IMR-90 (cell line): ENCODE results near the gene FCGR3B. TPM values are rescaled to one million over a fixed set of nuclear protein-coding genes. Genes with fewer than 3 reads are reported as not detected.
"Not testable (repeated sequence)": the region's sequence is repeated elsewhere in the genome, so short reads cannot be mapped to it uniquely, and the experiment has no call there.

ENCODE experiments used
- ATAC-seq: fragments of 200-7000 bp; cut with Tn5 transposase; 2 replicates; pipeline ENCODE4 v1.9.1; 2020; ENCODE audit warnings: low read depth, mild to moderate bottlenecking, moderate library complexity
- BruUV-seq: library from RNA; stranded (reverse); fragments of 400-500 nt; replicated peaks from 2 replicates; lab custom pipeline; 2021; lab: Mats Ljungman, UMichigan
- CTCF ChIA-PET: fragments of 300-600 bp; formaldehyde crosslinking; extraction: SDS; loops from one replicate; lab custom pipeline; 2021; ENCODE audit warnings: antibody characterized with exemption; lab: Yijun Ruan, JAX
- POLR2A ChIA-PET: fragments of 300-600 bp; sonication (Branson Sonifier 250); formaldehyde crosslinking; loops from one replicate; lab custom pipeline; 2022; ENCODE audit warnings: antibody characterized with exemption; ENCODE audit not compliant: unreplicated experiment; lab: Charles Lee
- DNase-seq: peaks from one replicate; pipeline ENCODE4 v3.0.0; 2013
- H2AFZ ChIP-seq: replicated peaks from 2 replicates; pipeline ENCODE3; 2013; ENCODE audit warnings: low read length, mild to moderate bottlenecking; ENCODE audit not compliant: poor library complexity
- H2AK5ac ChIP-seq: 2 replicates; pipeline ENCODE4 v1.6.1; 2013; ENCODE audit warnings: low read depth, low read length, inconsistent platforms
- H2AK9ac ChIP-seq: replicated peaks from 2 replicates; pipeline ENCODE3; 2013; ENCODE audit warnings: mild to moderate bottlenecking, low read depth, low read length, moderate library complexity; ENCODE audit not compliant: poor library complexity
- H2BK120ac ChIP-seq: 2 replicates; pipeline ENCODE4 v1.6.1; 2013; ENCODE audit warnings: low read depth, low read length, inconsistent platforms
- H2BK15ac ChIP-seq: 3 replicates; pipeline ENCODE4 v1.6.1; 2013; ENCODE audit warnings: low read depth, low read length, inconsistent platforms
- H2BK20ac ChIP-seq: 2 replicates; pipeline ENCODE4 v1.6.1; 2013; ENCODE audit warnings: low read depth, mild to moderate bottlenecking, inconsistent platforms, low read length, moderate library complexity
- H2BK5ac ChIP-seq: 2 replicates; pipeline ENCODE4 v1.6.1; 2013; ENCODE audit warnings: mild to moderate bottlenecking, low read depth, low read length, inconsistent platforms; ENCODE audit not compliant: poor library complexity, severe bottlenecking
- H3K14ac ChIP-seq: replicated peaks from 2 replicates; pipeline ENCODE4 v1.6.1; 2013; ENCODE audit warnings: low read depth, low read length, inconsistent platforms
- H3K18ac ChIP-seq: 2 replicates; pipeline ENCODE4 v1.6.1; 2013; ENCODE audit warnings: low read depth, low read length, control low read depth
- H3K23ac ChIP-seq: 2 replicates; pipeline ENCODE4 v1.6.1; 2013; ENCODE audit warnings: low read depth, low read length, inconsistent platforms
- H3K27ac ChIP-seq: 2 replicates; pipeline ENCODE4 v1.5.1; 2013; ENCODE audit warnings: mild to moderate bottlenecking, control low read depth, low read length; ENCODE audit not compliant: insufficient read depth
- H3K27me3 ChIP-seq: 2 replicates; pipeline ENCODE4 v1.6.1; 2013; ENCODE audit warnings: low read length; ENCODE audit not compliant: control insufficient read depth, insufficient read depth
- H3K36me3 ChIP-seq: 2 replicates; pipeline ENCODE4 v1.6.1; 2013; ENCODE audit warnings: low read length, mixed read lengths; ENCODE audit not compliant: control insufficient read depth, insufficient read depth
- H3K4ac ChIP-seq: 2 replicates; pipeline ENCODE4 v1.6.1; 2013; ENCODE audit warnings: low read depth, low read length, inconsistent platforms
- H3K4me1 ChIP-seq: 2 replicates; pipeline ENCODE4 v1.6.1; 2013; ENCODE audit warnings: low read length, mixed read lengths; ENCODE audit not compliant: control insufficient read depth, insufficient read depth
- H3K4me2 ChIP-seq: 2 replicates; pipeline ENCODE4 v1.6.1; 2013; ENCODE audit warnings: low read depth, mild to moderate bottlenecking, control low read depth, low read length, moderate library complexity
- H3K4me3 ChIP-seq: 2 replicates; pipeline ENCODE4 v1.5.1; 2013; ENCODE audit warnings: low read depth, mild to moderate bottlenecking, control low read depth, low read length, moderate library complexity; ENCODE audit not compliant: insufficient read depth
- H3K56ac ChIP-seq: 2 replicates; pipeline ENCODE4 v1.6.1; 2013; ENCODE audit warnings: low read length, inconsistent platforms; ENCODE audit not compliant: insufficient read depth; ENCODE audit errors: extremely low read depth
- H3K79me1 ChIP-seq, 2 experiments: 2 replicates each; pipeline ENCODE4 v1.6.1; 2013; ENCODE audit warnings: low read length in 2 of 2, inconsistent platforms in 1 of 2, low read depth in 1 of 2
- H3K9ac ChIP-seq: 2 replicates; pipeline ENCODE4 v1.6.1; 2013; ENCODE audit warnings: low read depth, low read length, control low read depth
- H3K9me1 ChIP-seq: 2 replicates; pipeline ENCODE4 v1.6.1; 2013; ENCODE audit warnings: low read length, inconsistent platforms; ENCODE audit not compliant: insufficient read depth
- H3K9me3 ChIP-seq: 2 replicates; pipeline ENCODE4 v1.6.1; 2013; ENCODE audit warnings: low read length; ENCODE audit not compliant: control insufficient read depth, insufficient read depth
- H4K20me1 ChIP-seq: 2 replicates; pipeline ENCODE4 v1.6.1; 2013; ENCODE audit warnings: low read length, inconsistent platforms; ENCODE audit not compliant: insufficient read depth
- H4K5ac ChIP-seq: 2 replicates; pipeline ENCODE4 v1.6.1; 2013; ENCODE audit warnings: mild to moderate bottlenecking, low read depth, low read length, control low read depth
- H4K8ac ChIP-seq, 2 experiments: 2 replicates each; pipeline ENCODE4 v1.6.1; 2013; ENCODE audit warnings: low read depth in 2 of 2, low read length in 2 of 2, control low read depth in 1 of 2, inconsistent platforms in 1 of 2
- H4K91ac ChIP-seq: 2 replicates; pipeline ENCODE4 v1.6.1; 2013; ENCODE audit warnings: low read depth, low read length, inconsistent platforms; ENCODE audit not compliant: insufficient read depth
- WGBS, 2 experiments: methylation state at CpG; one replicate each; pipeline versions ENCODE4 v1.1.5 to v1.1.7; 2013; ENCODE audit warnings: missing lambda C conversion rate in 2 of 2; ENCODE audit not compliant: insufficient read length in 1 of 2; ENCODE audit errors: extremely low coverage in 2 of 2; 5-methylcytosine and 5-hydroxymethylcytosine counted together
- dilution Hi-C: fragments of 300-500 bp; cut with HindIII; formaldehyde crosslinking; loops from one replicate; pipeline ENCODE4 v1.14.3; 2018; ENCODE audit warnings: low sequenced_read_pairs; ENCODE audit not compliant: unreplicated experiment
- in situ Hi-C: fragments of 300-500 bp; cut with MboI; formaldehyde crosslinking; loops from 3 replicates; pipeline ENCODE4 v1.14.3; 2019; ENCODE audit warnings: low sequenced_read_pairs, inconsistent platforms, mixed read lengths
- intact Hi-C: fragments of 100-400 bp; cut with micrococcal nuclease; formaldehyde crosslinking; loops from 2 replicates; pipeline ENCODE4 v1.10.0; 2022
- polyA plus RNA-seq, 3 experiments: library from polyadenylated mRNA; depleted of rRNA; stranded (reverse); fragments of >200 nt; gene quantifications; 2 replicates each; pipeline ENCODE4 v1.2.3, GENCODE V29; 2012; ENCODE audit warnings: low replicate concordance in 1 of 3
- total RNA-seq: library from RNA; depleted of rRNA; stranded (reverse); fragments of >200 nt; gene quantifications from 2 replicates; pipeline ENCODE4 v1.2.3, GENCODE V29; 2012

The FCGR3B gene
- total and polyA plus RNA-seq, 2 of the 4 experiments (the other 2 are of a cell fraction) = not detected

GRCh38 chr1:161613142-161613514 is 17.8 kb downstream of the FCGR3B start:
- BruUV-seq, H3K9me1 ChIP-seq, H2BK20ac ChIP-seq, H2BK120ac ChIP-seq, H3K4me1 ChIP-seq, intact Hi-C loops, CTCF ChIA-PET, H3K36me3 ChIP-seq, H4K5ac ChIP-seq, H3K14ac ChIP-seq, ATAC-seq, H3K23ac ChIP-seq, in situ Hi-C loops, H3K9me3 ChIP-seq, H2AFZ ChIP-seq, H2AK5ac ChIP-seq, DNase-seq, H4K20me1 ChIP-seq, H2BK5ac ChIP-seq, H3K4ac ChIP-seq, H3K56ac ChIP-seq, H3K18ac ChIP-seq, H3K4me2 ChIP-seq, H3K27ac ChIP-seq, H2BK15ac ChIP-seq, H4K8ac ChIP-seq, H3K4me3 ChIP-seq, H3K27me3 ChIP-seq, dilution Hi-C loops, H3K9ac ChIP-seq, POLR2A ChIA-PET, H3K79me1 ChIP-seq, H4K91ac ChIP-seq, H2AK9ac ChIP-seq: not testable (repeated sequence)
- no CpG with 5 or more reads among the region's 6 CpGs for WGBS, 2 experiments

GRCh38 chr1:161612322-161613141 is 18.4 kb downstream of the FCGR3B start:
- H2BK20ac ChIP-seq, H3K27ac ChIP-seq, POLR2A ChIA-PET, H3K56ac ChIP-seq, H3K9ac ChIP-seq, H2BK15ac ChIP-seq, H4K5ac ChIP-seq, DNase-seq, H3K14ac ChIP-seq, H2AFZ ChIP-seq, H3K79me1 ChIP-seq, H2AK5ac ChIP-seq, H2BK120ac ChIP-seq, H3K9me3 ChIP-seq, H3K36me3 ChIP-seq, H4K8ac ChIP-seq, H3K4me1 ChIP-seq, H2AK9ac ChIP-seq, intact Hi-C loops, H2BK5ac ChIP-seq, BruUV-seq, H3K27me3 ChIP-seq, in situ Hi-C loops, CTCF ChIA-PET, H4K20me1 ChIP-seq, H3K18ac ChIP-seq, H4K91ac ChIP-seq, dilution Hi-C loops, H3K4ac ChIP-seq, H3K23ac ChIP-seq, H3K4me2 ChIP-seq, H3K9me1 ChIP-seq, H3K4me3 ChIP-seq: not testable (repeated sequence)
- WGBS, 2 experiments = no CpG with 5 or more reads among the region's 51 CpGs
- ATAC-seq = peak; percentile 56; the same call in 1 of the 2 replicates
